HG02840 (cell line): ENCODE results near the gene RAVER2.
"Not testable (repeated sequence)": the region's sequence is repeated elsewhere in the genome, so short reads cannot be mapped to it uniquely, and the experiment has no call there.

Experiments used
- ATAC-seq: cut with Tn5 transposase; IDR thresholded peaks from one replicate; pipeline ENCODE4 v1.9.1; 2021; ENCODE audit warnings: mild to moderate bottlenecking, moderate library complexity, moderate number of reproducible peaks; ENCODE audit not compliant: unreplicated experiment, low FRiP score

The RAVER2 gene

DNA sequence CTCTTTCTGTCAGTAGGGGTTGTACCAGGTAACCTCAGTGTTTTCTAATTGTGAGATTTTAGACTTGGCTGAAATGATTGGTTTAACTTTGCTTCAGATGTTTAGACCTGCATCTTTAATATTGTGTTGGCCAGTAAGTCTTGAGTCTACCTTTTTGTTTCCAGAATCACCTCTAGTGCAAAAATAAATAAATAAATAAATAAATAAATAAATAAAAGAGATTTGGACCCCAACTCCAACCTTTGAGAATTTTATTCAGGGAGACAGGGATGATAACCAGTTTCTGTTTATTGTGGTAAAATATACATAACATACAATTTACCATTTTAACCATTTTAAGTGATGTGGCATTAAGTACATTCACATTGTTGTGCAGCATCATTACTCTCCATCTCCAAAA, 64.4 kb downstream of the RAVER2 start:
- ATAC-seq, result no peak

GRCh38 chr1:64810001-64810400, 65.1 kb downstream of the RAVER2 start:
- ATAC-seq, result no peak

DNA sequence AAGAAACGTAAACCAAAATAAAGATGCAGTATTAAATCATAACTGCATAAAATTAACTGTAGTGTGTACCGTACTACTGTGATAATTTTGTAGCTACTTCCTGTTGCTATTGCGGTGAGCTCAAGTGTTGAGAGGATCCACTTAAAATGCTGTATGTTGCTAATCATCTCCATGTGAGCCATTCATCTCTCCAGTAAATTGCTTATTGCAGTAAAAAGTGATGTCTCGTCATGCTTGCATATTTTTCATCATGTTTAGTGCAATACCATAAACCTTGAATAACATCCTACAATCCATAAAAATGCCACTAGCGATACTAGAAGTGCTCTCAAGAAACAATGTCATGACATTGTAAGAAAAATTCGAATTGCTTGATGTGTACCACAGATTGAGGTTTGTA, 66.3 kb downstream of the RAVER2 start:
- ATAC-seq, result no peak

GRCh38 chr1:64814427-64814826, 69.6 kb downstream of the RAVER2 start:
- ATAC-seq, result no peak

DNA sequence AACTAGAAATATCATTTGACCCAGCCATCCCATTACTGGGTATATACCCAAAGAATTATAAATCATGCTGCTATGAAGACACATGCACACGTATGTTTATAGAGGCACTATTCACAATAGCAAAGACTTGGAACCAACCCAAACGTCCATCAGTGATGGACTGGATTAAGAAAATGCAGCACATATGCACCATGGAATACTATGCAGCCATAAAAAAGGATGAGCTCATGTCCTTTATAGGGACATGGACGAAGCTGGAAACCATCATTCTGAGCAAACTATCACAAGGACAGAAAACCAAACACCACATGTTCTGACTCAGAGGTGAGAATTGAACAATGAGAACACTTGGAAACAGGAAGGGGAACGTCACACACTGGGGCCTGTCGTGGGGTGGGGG, 72.5 kb downstream of the RAVER2 start:
- ATAC-seq, result not testable (repeated sequence)

GRCh38 chr1:64820572-64820971, 75.7 kb downstream of the RAVER2 start:
- ATAC-seq, result not testable (repeated sequence)

DNA sequence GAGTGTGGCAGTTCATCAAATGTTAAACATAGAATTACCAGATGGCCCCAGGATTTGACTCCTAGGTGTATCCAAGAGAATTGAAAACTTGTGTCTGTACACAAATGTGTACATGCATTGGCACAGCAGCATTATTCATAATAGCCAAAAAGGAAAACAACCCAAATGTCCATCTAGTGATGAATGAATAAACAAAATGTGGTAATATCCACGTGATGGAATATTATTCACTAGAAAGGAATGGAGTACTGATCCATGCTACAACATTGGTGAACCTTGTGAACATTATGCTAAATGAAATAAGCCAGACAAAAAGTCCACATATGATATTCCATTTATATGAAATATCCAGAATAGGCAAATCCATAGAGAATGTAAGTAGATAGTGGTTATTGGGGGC, 77.7 kb downstream of the RAVER2 start:
- ATAC-seq, result no peak

DNA sequence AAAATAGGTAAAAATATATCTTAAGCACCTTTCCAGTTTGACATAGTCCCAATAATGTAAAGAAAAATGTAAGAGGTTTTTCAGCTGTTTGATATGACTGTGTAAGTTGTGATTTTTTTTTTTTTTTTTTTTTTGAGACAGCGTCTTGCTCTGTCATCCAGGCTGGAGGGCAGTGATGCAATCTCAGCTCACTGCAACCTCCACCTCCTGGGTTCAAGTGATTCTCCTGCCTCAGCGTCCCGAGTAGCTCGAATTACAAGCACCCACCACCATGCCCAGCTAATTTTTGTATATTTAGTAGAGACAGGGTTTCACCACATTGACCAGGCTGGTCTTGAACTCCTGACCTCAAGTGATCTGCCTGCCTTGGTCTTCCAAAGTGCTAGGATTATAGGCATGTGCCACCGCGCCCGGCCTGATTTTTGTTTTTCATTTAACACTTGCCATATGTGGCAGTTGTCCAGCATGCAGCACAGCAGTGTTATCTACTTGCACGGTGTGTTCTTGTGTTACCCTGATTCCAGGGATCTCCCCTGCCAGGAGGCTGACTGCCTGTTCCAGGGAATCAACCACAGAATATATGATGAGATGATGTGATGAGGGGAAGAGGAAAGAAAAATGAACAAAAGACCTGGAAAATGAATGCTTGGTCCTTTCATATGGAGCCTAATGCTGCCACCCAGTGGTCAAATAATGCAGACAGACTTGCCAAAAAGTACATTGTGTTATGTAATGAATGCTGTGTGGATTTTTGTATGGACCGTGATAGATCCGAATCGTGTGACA, 79.0 kb downstream of the RAVER2 start:
- no peak for ATAC-seq

GRCh38 chr1:64826991-64827390, 82.1 kb downstream of the RAVER2 start:
- ATAC-seq, result no peak

GRCh38 chr1:64828829-64829228, 84.0 kb downstream of the RAVER2 start:
- no peak for ATAC-seq

GRCh38 chr1:64829411-64830029, 84.6 kb downstream of the RAVER2 start:
- no peak for ATAC-seq

DNA sequence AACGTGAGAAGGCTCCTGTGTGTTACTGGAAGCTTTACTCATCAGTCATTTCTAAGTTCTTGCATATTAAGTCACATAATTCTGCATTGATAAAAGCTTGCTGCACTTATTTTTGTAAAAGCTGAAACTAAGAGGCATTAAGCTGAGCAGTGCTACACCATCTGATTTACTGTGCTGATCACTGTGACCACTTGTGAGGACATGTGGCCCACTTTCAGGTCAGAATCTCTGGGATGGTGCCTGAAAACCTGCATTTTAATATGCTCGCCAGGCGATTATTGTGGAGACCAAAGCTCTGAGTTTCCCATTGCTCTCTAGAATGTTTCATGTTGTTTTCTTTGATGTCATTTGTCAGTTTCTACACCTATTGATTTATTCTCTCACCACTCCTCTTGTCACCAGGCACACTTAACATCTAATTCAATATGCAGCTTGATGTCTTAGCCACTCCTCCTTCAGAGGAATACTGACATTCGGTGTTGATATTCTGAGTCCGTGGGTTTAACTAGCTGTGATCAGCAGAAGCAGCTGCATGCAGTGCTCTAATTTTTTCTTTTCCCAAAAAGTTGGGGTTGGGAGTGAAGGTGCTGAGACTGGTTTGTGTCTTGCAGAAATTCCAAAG, 85.3 kb downstream of the RAVER2 start:
- no peak for ATAC-seq

- no peak for ATAC-seq
Measured at GRCh38 chr1:64834734-64835133, 89.9 kb downstream of the RAVER2 start.

DNA sequence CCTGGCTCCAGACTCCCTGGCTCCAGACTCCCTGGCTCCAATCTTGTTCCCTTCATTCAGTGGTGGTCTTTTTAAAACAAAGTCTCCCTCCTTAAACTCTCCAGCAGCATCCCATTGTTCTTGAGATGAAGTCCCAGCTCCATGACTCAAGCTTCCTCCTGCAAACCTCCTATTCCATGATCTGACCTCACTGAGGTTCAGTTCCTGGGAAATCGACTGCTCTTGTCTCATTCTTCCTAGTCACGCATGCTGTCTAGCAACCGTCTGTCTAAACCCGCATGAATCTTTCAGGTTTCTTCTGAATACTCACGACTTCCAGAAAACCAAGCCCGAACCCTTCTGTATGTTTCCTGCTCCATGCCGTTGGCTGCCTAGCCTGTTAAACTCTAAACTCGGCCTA, 91.9 kb downstream of the RAVER2 start:
- no peak for ATAC-seq

DNA sequence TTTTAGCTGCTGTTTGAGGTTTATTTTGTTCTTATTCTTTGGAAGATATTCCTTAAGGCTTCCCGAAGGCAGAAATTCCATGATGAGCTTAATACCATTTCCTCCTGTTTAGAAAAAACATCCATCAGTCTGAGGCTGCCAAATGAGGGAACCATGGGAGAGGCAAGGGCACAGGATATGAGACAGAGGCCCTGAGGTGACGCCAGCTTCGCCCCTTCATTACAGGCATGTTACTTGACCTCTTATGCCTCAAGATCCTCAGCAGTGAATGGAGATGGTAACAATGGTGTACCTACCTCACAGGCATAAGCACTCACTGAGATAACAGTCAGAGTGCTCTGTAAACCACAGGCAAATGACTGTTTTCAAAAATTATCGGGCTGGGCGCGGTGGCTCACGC, 93.6 kb downstream of the RAVER2 start:
- ATAC-seq, result no peak

DNA sequence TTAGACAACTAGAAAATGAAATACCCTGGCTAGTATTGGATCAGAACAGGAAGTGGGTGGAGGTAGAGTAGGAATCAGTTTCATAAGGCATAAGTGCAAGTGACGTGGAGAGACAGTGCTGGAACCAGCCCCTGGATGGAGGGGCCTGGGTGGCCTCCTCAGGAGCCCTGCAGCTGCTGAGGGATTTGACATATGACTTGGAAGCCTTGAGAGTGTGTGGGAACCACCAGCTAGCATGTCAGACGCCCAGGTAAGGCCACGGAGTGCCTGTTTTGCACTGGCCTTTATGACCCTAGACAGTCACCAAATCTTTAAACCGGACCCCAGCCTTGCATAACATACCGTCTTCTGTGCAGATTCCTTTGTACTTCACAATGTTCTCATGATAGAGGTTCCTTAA, 94.4 kb downstream of the RAVER2 start:
- no peak for ATAC-seq

- ATAC-seq, result no peak
Measured at GRCh38 chr1:64839732-64840405, 95.0 kb downstream of the RAVER2 start.

GRCh38 chr1:64841330-64842065, 96.6 kb downstream of the RAVER2 start:
- no peak for ATAC-seq

DNA sequence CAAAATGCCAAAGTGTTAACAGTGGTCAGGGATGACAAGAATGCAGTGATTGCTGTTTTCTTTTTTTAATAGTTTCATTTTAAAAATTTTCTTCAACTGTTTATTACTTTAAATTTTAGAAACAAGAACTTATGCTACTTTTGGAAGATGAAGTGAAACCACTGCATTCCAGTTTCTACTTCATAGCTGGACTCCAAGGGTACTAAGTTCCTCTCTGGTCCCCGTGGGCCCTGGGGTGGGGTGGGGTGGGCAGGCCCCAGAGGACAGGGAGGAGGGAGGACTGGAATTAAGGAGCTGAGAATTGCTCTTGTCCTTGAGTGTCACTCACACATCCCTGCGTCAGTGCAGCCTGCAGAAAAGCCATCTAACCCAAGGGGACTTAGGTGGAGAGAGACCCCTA, 97.3 kb downstream of the RAVER2 start:
- ATAC-seq, result no peak

GRCh38 chr1:64843675-64844074, 98.8 kb downstream of the RAVER2 start:
- no peak for ATAC-seq

GRCh38 chr1:64844175-64844574, 99.3 kb downstream of the RAVER2 start:
- ATAC-seq, result no peak
